Globus pallidus (tissue), 1 donor: ENCODE measurements around the gene ETNPPL.
"Not testable (repeated sequence)": the region's sequence is repeated elsewhere in the genome, so short reads cannot be mapped to it uniquely, and the experiment has no call there.

Experiments
- DNase-seq: peaks from one replicate; pipeline ENCODE4 v3.0.0-alpha.2; 2015; ENCODE audit warnings: low spot score

The ETNPPL gene

DNA sequence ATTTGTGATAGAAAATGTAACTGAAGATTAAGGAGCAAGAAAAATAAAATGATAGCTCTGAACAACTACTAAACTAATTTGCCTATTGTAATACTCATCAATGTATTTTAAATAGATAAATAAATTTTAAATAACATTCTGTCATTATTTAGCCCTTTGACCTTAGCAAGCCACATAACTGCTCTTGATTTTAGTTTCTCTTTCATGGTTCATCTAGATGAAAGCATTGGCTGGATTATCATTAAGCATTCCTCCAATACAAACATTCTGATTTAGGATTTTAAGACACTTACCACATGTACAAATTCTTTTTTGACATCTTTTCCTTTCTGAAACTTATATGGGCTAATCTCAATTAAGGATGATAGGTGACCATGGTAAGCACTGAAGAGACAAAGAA is 8.5 kb downstream of the ETNPPL start:
- no peak for DNase-seq

- no peak for DNase-seq
Measured at GRCh38 chr4:108751321-108751720, 11.5 kb downstream of the ETNPPL start.

GRCh38 chr4:108749119-108749518 is 13.7 kb downstream of the ETNPPL start:
- no peak for DNase-seq

- DNase-seq: no peak
Measured at GRCh38 chr4:108746511-108746910, 16.3 kb downstream of the ETNPPL start.

DNA sequence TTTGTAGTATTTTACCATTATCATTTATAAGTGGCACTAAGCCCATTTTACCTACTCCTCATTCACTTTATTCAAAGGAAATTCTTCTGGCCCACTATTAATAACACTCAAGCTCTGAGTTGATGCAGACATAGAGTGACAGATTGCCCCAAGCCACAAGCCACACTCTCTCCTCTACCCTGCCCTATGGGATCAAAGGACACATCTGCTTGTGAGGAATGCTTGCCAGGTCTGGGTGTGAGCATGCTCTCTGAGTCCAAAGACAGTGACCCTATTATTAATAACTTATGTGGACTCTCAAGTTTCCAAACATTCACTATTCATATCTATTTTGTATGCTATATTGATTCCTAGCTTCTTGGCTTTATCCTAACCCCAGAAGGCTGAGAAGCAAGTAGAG is 18.5 kb downstream of the ETNPPL start:
- no peak for DNase-seq

DNA sequence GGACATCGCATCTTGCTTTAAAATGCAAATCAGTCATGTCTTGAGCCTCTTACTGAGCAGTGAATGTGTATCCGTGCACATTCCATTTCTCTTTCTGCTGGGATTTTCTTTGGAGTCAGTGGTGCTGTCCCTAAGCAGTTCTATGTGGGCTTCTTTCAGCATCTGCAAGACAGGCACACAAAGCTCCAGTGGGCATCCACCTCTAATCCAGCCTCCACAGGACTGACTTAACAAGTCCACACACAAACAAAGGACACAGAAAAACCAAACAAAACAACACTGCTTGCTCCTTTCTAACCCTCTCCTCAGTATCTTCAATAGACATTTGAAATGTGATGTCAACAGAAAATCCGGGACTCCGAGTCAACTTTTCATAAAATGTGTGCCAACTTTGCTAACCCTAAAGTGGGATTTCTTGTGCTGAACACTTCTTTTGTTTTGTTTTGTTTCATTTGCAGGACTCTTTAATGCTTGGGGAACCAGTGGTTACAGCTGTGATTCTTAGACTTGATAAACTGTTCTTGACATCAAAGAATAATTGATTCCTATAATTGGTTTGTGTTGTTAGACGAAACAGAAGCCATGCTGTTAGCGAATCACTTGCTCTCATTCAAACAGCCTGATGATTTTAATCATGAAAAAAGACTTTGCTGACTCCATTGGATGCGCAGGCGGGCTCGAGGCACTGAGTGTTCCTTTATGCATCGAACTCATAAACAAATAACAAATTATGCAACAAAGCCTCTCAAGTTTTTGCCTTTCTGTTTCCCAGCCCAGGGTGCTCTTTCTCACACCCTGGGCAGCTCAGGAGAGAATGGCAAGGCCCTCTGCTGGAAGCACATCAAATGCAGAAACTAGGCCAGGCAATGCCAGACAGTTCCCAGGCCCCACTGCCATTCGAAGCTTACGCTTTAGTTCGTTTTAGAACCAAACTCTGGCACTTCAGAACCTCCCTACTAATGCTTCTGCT is 20.1 kb downstream of the ETNPPL start:
- DNase-seq: peak; percentile 70

- DNase-seq: no peak
Measured at GRCh38 chr4:108738003-108738706, 24.7 kb downstream of the ETNPPL start.

DNA sequence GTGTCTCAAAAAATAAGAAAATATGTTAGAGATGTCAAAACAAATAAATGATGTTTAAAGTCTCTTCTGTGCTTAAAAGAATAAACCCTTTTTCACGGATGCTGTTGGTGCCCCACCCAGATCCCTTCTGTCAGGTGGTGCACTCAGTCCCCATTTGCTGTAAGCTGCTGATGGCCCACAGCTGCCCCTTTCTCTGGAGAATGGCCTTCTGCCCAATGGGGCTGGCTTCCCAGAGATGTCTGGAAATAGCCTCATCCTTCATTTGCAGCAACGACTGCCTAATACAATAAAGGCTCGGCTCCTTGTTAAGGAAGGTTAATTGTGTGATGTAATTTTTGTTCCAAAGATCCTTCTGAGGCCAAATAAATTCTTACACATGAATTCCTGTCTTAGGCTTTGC is 31.8 kb downstream of the ETNPPL start:
- peak; percentile 38 for DNase-seq

GRCh38 chr4:108730579-108730978 is 32.3 kb downstream of the ETNPPL start:
- DNase-seq: no peak

GRCh38 chr4:108729731-108730130 is 33.1 kb downstream of the ETNPPL start:
- DNase-seq: no peak

DNA sequence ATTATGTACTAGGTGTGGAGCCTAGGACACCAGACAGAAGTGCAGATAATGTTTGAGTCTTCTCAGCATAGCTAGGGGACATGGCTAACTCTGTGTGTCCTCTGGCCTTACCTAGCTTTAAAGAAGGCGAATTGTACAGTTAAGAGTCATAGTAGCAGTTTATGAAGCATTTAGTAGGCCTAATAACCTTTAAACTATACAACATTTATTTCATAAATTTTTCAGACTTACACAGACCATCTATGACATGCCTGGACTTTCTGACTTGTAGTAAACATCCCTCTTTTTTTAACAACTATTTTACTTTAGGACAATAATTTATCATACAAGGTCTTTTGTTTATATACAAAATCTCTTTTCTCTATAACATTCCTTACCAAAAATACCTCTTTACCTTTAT is 37.4 kb downstream of the ETNPPL start:
- DNase-seq: no peak

DNA sequence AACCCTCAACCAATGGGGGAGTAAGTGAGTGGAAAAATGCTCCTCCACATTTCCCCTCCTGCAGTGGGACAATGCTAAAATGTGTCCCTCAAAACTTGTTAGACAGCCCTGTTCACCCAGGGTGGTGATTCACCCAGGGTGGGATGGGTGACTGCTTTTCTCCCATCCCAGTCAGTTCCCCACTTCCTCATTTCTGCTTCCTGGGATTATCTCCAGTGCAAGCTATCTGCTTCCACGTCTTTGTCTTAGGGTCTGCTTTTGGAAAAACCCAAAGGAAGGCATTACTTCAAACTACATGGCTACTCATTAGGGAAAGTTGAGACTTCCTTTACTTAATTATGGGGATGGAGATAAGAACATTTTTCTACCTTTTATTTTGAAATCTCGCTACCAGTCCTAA is 45.5 kb downstream of the ETNPPL start:
- DNase-seq: no peak

- DNase-seq: no peak
Measured at GRCh38 chr4:108716340-108716739, 46.5 kb downstream of the ETNPPL start.

- DNase-seq: no peak
Measured at GRCh38 chr4:108714880-108715279, 48.0 kb downstream of the ETNPPL start.

DNA sequence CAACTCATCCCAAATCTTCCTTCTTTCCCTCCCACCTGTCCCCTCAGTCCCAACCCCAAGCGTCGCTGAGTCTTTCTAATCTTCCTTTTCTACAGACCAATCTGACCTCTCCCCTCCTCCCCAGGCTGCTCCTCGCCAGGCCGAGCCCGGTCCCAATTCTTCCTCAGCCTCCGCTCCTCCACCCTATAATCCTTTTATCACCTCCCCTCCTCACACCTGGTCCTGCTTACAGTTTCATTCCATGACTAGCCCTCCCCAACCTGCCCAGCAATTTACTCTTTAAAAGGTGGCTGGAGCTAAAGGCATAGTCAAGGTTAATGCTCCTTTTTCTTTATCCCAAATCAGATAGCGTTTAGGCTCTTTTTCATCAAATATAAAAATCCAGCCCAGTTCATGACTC is 52.3 kb downstream of the ETNPPL start:
- DNase-seq: not testable (repeated sequence)

DNA sequence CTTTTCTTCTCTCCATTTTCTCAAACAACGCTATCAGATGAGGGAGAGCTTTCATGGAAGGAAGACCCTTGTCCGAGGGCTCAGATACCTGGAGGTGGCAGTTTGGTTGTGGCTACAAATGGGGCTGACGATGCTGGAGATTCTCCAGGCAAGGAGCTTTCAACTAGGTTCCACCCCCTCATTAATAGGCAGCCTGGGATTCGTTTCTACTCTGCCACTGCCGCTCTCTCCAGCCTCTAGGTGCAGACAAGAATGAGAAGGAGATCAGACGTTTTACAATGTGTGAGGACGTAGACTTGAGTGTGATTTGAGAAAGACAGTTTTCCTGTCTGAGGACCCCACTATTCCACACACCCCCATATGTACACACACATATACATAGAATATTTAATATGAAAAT is 53.1 kb downstream of the ETNPPL start:
- no peak for DNase-seq

DNA sequence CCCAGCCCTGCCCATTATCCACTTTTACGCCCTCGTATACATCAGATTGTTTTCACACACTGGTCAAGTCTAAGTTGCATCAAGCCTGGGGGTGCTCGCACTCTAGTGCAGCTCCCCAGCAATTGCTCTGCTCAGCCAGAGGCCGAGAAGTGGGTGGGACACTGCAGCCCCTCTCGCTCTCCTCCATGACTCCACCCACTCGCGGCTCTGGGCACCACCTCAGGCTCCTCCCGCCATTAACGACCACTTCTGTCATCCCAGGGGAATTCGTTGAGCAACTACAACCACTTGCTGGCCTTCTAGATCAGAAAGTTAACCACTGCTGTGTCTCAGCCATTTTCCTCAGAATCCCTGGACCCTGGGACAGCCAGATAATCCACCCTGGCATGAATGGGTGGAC is 53.6 kb downstream of the ETNPPL start:
- no peak for DNase-seq

DNA sequence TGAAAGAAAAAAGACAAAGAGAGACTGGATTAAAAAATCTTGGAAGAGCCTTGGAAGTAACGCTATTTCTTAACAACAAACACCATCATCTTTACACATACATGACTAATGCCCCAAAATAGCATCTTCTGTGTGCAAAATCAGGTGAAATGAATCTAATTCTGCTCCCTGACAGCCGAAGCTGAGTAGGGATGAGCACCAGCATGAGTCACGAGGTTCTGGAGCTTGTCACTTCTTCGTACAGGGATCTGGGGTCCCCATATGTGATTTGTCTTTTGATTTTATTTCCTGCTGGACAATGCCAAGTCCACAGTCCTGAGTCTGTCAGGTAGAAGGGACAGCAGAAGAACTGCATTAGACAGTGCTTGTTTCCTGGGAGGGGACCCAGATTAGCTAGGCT is 56.6 kb downstream of the ETNPPL start:
- DNase-seq: no peak

DNA sequence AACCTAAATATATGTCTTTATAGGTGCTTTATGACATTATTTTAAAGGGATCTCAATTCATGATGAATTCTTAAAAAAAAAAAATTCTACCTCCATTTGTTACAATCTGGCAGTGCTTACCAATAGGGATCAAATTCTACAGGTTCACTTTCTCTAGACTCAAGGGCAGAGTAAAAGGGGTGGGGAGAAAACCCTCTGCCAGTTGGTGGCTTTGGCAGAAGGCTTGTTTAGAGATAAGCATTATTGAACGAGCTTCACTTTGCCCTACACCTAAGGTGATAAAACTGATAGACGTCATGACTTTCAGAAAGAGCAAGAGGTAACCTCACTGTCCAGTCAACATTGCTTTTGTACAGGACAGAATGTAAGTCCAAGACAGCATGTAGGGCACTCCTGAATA is 58.9 kb downstream of the ETNPPL start:
- no peak for DNase-seq

GRCh38 chr4:108703370-108703769 is 59.5 kb downstream of the ETNPPL start:
- no peak for DNase-seq

GRCh38 chr4:108702960-108703359 is 59.9 kb downstream of the ETNPPL start:
- DNase-seq: no peak

GRCh38 chr4:108700081-108700757 is 62.6 kb downstream of the ETNPPL start:
- DNase-seq: no peak

- DNase-seq: no peak
Measured at GRCh38 chr4:108696160-108696559, 66.7 kb downstream of the ETNPPL start.
